Measurements from ENCODE around the gene LRMDA. TPM values are rescaled to one million over a fixed set of nuclear protein-coding genes. Genes with fewer than 3 reads are reported as not detected.

Gene LRMDA
- total RNA-seq, 1 donor, result under 0.01 TPM

DNA sequence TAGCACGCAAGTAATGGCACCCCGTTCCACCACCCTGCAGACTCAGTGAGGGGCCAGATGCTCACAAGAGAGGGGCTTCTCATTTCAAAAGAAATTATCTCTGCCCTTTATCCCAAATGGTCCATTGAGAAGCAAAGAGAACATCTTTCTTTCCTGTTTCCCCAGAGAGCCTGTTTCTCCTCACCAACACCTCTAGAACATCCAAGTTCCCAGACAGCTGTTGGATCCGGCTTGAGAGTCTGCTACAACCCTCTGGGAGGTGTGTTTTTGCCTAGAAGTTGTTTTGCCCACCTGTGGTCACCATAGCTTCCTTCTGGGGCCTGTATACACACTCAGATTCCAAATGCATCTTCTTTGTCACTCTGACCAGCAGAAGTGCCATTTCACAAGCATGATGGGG is 637.4 kb downstream of the LRMDA start:
- H3K4me3 ChIP-seq (ENCODE audit: low read depth, low read length), result no peak overlapping the region
- TF ChIP-seq, protein P1, sequence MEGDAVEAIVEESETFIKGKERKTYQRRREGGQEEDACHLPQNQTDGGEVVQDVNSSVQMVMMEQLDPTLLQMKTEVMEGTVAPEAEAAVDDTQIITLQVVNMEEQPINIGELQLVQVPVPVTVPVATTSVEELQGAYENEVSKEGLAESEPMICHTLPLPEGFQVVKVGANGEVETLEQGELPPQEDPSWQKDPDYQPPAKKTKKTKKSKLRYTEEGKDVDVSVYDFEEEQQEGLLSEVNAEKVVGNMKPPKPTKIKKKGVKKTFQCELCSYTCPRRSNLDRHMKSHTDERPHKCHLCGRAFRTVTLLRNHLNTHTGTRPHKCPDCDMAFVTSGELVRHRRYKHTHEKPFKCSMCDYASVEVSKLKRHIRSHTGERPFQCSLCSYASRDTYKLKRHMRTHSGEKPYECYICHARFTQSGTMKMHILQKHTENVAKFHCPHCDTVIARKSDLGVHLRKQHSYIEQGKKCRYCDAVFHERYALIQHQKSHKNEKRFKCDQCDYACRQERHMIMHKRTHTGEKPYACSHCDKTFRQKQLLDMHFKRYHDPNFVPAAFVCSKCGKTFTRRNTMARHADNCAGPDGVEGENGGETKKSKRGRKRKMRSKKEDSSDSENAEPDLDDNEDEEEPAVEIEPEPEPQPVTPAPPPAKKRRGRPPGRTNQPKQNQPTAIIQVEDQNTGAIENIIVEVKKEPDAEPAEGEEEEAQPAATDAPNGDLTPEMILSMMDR (IDR thresholded peaks at IDR 0.05; ENCODE audit: insufficient read depth, low read depth, low read length), result no peak
- no peak for DNase-seq (ENCODE audit: low read depth)

DNA sequence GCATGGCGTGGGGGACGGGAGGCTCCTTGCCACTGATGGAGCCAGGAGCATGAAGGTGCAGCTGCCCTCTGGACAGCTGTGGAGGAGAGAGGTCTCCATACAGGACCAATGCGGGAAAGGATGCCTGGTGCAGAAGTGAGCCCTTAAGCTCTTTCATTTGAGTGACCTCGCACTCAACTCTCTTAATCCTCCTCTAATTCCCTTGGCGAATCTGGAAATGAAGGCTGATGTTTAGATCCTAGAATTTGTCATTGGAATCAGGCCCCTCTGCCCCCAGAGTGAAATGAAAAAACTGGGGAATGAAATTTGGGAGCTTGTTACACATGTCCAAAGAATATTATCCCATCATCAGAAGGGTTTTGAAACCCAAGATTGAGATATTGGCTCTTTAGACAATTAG is 639.5 kb downstream of the LRMDA start:
- TF ChIP-seq, protein P1 (IDR thresholded peaks at IDR 0.05; ENCODE audit: insufficient read depth, low read depth, low read length), result no peak
- no peak overlapping the region for H3K4me3 ChIP-seq (ENCODE audit: low read depth, low read length)

GRCh38 chr10:76071653-76072365 is 640.4 kb downstream of the LRMDA start:
- TF ChIP-seq, protein P1 (IDR thresholded peaks at IDR 0.05; ENCODE audit: insufficient read depth, low read depth, low read length), result no peak
- H3K4me3 ChIP-seq (ENCODE audit: low read depth, low read length), result no peak overlapping the region
- peak; percentile 80 for DNase-seq (ENCODE audit: low read depth)

More for the DNA sequence above, 639.5 kb downstream of the LRMDA start:
- no peak for DNase-seq (ENCODE audit: low read depth)

- TF ChIP-seq, protein P1 (IDR thresholded peaks at IDR 0.05; ENCODE audit: insufficient read depth, low read depth, low read length), result no peak
- DNase-seq (ENCODE audit: low read depth), result no peak
- H3K4me3 ChIP-seq (ENCODE audit: low read depth, low read length), result no peak overlapping the region
Measured at GRCh38 chr10:76072384-76072783, 641.0 kb downstream of the LRMDA start.

- no peak overlapping the region for H3K4me3 ChIP-seq (ENCODE audit: low read depth, low read length)
- DNase-seq (ENCODE audit: low read depth), result no peak
- TF ChIP-seq, protein P1 (IDR thresholded peaks at IDR 0.05; ENCODE audit: insufficient read depth, low read depth, low read length), result no peak
Measured at GRCh38 chr10:76073524-76073923, 642.1 kb downstream of the LRMDA start.

GRCh38 chr10:76074659-76075058 is 643.2 kb downstream of the LRMDA start:
- TF ChIP-seq, protein P1 (IDR thresholded peaks at IDR 0.05; ENCODE audit: insufficient read depth, low read depth, low read length), result no peak
- H3K4me3 ChIP-seq (ENCODE audit: low read depth, low read length), result no peak overlapping the region
- no peak for DNase-seq (ENCODE audit: low read depth)

DNA sequence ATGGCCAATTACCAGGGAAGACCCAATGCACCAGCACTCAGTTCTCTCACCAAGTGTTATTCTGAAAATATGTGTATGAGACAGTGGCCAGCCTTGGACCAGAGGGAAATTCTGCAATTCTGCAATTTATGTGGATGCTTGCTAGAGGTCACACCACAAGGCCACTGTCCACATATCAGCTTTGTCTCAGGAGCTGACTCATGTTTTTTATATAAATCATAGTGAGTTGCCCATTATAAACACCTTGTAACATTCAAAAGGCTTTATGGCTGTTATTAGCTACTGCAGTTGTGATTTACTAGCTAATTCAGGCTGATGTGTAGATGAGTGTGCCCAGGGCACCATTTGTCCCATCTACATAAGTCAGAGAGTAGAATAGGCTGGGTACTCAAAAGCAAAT is 649.0 kb downstream of the LRMDA start:
- peak; percentile 80 for DNase-seq (ENCODE audit: low read depth)
- H3K4me3 ChIP-seq (ENCODE audit: low read depth, low read length), result no peak overlapping the region
- TF ChIP-seq, protein P1 (IDR thresholded peaks at IDR 0.05; ENCODE audit: insufficient read depth, low read depth, low read length), result no peak

All from fibroblast of villous mesenchyme (primary cell).